GM10266 (cell line): ENCODE results near the gene ARHGAP45.
"Not testable (repeated sequence)": the region's sequence is repeated elsewhere in the genome, so short reads cannot be mapped to it uniquely, and the experiment has no call there.

Source experiments
- DNase-seq: peaks from one replicate; pipeline ENCODE4 v3.0.0; 2012; ENCODE audit errors: extremely low spot score
- CTCF ChIP-seq: IDR thresholded peaks from 2 replicates; pipeline ENCODE4 v1.5.1; 2012; ENCODE audit warnings: mild to moderate bottlenecking, low read depth; ENCODE audit not compliant: control insufficient read depth, insufficient read depth; ENCODE audit errors: missing control alignments

Gene ARHGAP45

GRCh38 chr19:1020868-1021425 lies 46.0 kb upstream of the ARHGAP45 start, which contains the start of gene TMEM259:
Gene TMEM259 (minus strand): TSS chr19:1021123. CDS start chr19:1020996, 127 bp downstream.
- TF ChIP-seq CTCF, result no peak
- DNase-seq, result peak; percentile 100

- not testable (repeated sequence) for DNase-seq
Measured at GRCh38 chr19:1023883-1024188, 43.1 kb upstream of the ARHGAP45 start.

GRCh38 chr19:1025080-1025479 lies 41.9 kb upstream of the ARHGAP45 start:
- DNase-seq, result not testable (repeated sequence)

GRCh38 chr19:1025960-1026782 lies 40.8 kb upstream of the ARHGAP45 start, which contains the start of gene CNN2:
Gene CNN2 (plus strand): TSS chr19:1026608. CDS start chr19:1026662, 54 bp downstream.
- TF ChIP-seq CTCF, result no peak
- peak; percentile 91 for DNase-seq

GRCh38 chr19:1026783-1027649 lies 40.0 kb upstream of the ARHGAP45 start:
- TF ChIP-seq CTCF, result no peak
- DNase-seq, result peak; percentile 62

GRCh38 chr19:1027650-1028061 lies 39.3 kb upstream of the ARHGAP45 start:
- no peak for DNase-seq
- no peak for TF ChIP-seq CTCF

GRCh38 chr19:1028062-1028926 lies 38.7 kb upstream of the ARHGAP45 start:
- peak; percentile 71 for DNase-seq
- no peak for TF ChIP-seq CTCF
